HL-60 (cell line): ENCODE data around the gene CASQ2.

Source experiments
- DNase-seq, 2 experiments: peaks; one replicate each; pipeline ENCODE4 v3.0.0-alpha.2; 2010 to 2020; ENCODE audit warnings: low read depth in 1 of 2, low spot score in 1 of 2
- H3K27ac ChIP-seq: fragments of 250-450 bp; sonication (Bioruptor Pico); replicated peaks from 2 replicates; pipeline ENCODE4 v1.5.1; 2020; ENCODE audit warnings: mild to moderate bottlenecking, moderate library complexity
- H3K27me3 ChIP-seq: fragments of 250-450 bp; sonication (Bioruptor Pico); 2 replicates; pipeline ENCODE4 v1.5.1; 2021; ENCODE audit warnings: mild to moderate bottlenecking, moderate library complexity; ENCODE audit not compliant: insufficient read depth, poor library complexity, severe bottlenecking
- H3K4me3 ChIP-seq: replicated peaks from 2 replicates; pipeline ENCODE4 v1.5.1; 2011; ENCODE audit warnings: mild to moderate bottlenecking, control low read depth, low read length; ENCODE audit not compliant: insufficient read depth
- GABPA ChIP-seq: IDR thresholded peaks from 2 replicates; pipeline ENCODE4 v1.6.1; 2012; ENCODE audit warnings: low read depth
- POLR2AphosphoS5 ChIP-seq: IDR thresholded peaks from 2 replicates; pipeline ENCODE4 v1.6.1; 2012; ENCODE audit warnings: low read depth
- SPI1 ChIP-seq: IDR thresholded peaks from 2 replicates; pipeline ENCODE4 v1.6.1; 2012; ENCODE audit warnings: low read depth, mild to moderate bottlenecking, borderline replicate concordance
- TF ChIP-seq, protein P1 (sequence below): IDR thresholded peaks from one replicate; pipeline ENCODE4 v1.5.1; 2011; ENCODE audit warnings: low read length, control low read depth, inconsistent platforms; ENCODE audit not compliant: insufficient read depth
- TF ChIP-seq, protein P2 (sequence below): IDR thresholded peaks from 2 replicates; pipeline ENCODE4 v1.6.1; 2012; ENCODE audit warnings: low read depth; ENCODE audit not compliant: insufficient replicate concordance

CASQ2 gene

DNA sequence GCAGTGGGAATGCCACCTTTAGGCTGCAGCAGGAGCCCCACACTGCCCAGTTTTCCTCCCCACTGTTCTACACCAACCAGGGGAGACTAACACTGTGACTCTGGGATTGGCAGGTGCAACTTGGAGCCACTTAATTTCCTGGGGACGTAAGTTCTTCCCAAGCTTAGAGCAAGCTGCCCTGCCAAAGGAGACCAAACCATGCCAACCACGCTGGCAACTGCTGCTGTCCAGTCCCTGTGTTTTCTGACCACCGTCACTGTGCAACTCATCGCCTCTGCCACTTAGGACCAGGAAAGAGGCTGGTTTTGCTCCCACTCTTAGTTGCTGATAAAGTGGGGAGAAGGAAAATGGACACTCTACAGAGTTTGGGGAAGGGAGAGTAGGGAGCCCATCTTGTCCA is 76.3 kb downstream of the CASQ2 start:
- H3K27ac ChIP-seq = no peak overlapping the region
- no peak for DNase-seq
- no peak for TF ChIP-seq POLR2AphosphoS5
- TF ChIP-seq, protein P1, sequence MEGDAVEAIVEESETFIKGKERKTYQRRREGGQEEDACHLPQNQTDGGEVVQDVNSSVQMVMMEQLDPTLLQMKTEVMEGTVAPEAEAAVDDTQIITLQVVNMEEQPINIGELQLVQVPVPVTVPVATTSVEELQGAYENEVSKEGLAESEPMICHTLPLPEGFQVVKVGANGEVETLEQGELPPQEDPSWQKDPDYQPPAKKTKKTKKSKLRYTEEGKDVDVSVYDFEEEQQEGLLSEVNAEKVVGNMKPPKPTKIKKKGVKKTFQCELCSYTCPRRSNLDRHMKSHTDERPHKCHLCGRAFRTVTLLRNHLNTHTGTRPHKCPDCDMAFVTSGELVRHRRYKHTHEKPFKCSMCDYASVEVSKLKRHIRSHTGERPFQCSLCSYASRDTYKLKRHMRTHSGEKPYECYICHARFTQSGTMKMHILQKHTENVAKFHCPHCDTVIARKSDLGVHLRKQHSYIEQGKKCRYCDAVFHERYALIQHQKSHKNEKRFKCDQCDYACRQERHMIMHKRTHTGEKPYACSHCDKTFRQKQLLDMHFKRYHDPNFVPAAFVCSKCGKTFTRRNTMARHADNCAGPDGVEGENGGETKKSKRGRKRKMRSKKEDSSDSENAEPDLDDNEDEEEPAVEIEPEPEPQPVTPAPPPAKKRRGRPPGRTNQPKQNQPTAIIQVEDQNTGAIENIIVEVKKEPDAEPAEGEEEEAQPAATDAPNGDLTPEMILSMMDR = no peak
- no peak for TF ChIP-seq GABPA
- no peak for TF ChIP-seq SPI1
- TF ChIP-seq, protein P2, sequence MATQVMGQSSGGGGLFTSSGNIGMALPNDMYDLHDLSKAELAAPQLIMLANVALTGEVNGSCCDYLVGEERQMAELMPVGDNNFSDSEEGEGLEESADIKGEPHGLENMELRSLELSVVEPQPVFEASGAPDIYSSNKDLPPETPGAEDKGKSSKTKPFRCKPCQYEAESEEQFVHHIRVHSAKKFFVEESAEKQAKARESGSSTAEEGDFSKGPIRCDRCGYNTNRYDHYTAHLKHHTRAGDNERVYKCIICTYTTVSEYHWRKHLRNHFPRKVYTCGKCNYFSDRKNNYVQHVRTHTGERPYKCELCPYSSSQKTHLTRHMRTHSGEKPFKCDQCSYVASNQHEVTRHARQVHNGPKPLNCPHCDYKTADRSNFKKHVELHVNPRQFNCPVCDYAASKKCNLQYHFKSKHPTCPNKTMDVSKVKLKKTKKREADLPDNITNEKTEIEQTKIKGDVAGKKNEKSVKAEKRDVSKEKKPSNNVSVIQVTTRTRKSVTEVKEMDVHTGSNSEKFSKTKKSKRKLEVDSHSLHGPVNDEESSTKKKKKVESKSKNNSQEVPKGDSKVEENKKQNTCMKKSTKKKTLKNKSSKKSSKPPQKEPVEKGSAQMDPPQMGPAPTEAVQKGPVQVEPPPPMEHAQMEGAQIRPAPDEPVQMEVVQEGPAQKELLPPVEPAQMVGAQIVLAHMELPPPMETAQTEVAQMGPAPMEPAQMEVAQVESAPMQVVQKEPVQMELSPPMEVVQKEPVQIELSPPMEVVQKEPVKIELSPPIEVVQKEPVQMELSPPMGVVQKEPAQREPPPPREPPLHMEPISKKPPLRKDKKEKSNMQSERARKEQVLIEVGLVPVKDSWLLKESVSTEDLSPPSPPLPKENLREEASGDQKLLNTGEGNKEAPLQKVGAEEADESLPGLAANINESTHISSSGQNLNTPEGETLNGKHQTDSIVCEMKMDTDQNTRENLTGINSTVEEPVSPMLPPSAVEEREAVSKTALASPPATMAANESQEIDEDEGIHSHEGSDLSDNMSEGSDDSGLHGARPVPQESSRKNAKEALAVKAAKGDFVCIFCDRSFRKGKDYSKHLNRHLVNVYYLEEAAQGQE = no peak
- no peaks in the 10 kb centered on the region for H3K27me3 ChIP-seq
- no peak overlapping the region for H3K4me3 ChIP-seq

DNA sequence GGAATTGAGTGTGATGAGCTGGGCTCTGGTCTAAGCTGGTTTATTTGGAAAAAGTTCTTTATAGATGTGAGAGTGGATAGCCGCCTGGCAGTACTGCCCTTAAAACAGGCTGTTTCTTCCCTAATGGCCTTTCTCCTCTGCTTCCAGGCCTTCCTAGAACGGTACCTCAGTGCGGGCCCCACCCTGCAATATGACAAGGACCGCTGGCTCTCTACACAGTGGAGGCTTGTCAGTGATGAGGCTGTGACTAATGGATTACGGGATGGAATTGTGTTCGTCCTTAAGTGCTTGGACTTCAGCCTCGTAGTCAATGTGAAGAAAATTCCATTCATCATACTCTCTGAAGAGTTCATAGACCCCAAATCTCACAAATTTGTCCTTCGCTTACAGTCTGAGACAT is 77.5 kb downstream of the CASQ2 start:
- no peak for TF ChIP-seq POLR2AphosphoS5
- TF ChIP-seq GABPA = no peak
- TF ChIP-seq, protein P1 = no peak
- TF ChIP-seq, protein P2 = no peak
- TF ChIP-seq SPI1 = no peak
- no peak for DNase-seq
- no peak overlapping the region for H3K27ac ChIP-seq
- H3K4me3 ChIP-seq = no peak overlapping the region
- no peaks in the 10 kb centered on the region for H3K27me3 ChIP-seq

DNA sequence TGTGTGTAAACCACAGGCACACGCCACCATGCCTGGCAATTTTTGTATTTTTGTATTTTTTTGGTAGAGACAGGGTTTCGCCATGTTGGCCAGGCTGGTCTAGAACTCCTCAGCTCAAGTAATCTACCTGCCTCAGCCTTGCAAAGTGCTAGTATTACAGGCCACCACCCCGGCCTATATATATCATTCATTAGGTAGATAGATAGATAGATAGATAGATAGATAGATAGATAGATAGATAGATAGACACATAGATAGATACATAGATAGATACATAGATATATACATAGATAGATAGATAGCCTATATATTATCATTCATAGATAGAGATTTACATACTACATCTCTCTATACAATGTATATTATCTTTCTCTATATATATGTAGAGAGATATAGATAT is 80.8 kb downstream of the CASQ2 start:
- DNase-seq = no peak
- H3K27me3 ChIP-seq = no peaks in the 10 kb centered on the region
- H3K4me3 ChIP-seq = no peak overlapping the region
- no peak for TF ChIP-seq GABPA
- no peak overlapping the region for H3K27ac ChIP-seq

DNA sequence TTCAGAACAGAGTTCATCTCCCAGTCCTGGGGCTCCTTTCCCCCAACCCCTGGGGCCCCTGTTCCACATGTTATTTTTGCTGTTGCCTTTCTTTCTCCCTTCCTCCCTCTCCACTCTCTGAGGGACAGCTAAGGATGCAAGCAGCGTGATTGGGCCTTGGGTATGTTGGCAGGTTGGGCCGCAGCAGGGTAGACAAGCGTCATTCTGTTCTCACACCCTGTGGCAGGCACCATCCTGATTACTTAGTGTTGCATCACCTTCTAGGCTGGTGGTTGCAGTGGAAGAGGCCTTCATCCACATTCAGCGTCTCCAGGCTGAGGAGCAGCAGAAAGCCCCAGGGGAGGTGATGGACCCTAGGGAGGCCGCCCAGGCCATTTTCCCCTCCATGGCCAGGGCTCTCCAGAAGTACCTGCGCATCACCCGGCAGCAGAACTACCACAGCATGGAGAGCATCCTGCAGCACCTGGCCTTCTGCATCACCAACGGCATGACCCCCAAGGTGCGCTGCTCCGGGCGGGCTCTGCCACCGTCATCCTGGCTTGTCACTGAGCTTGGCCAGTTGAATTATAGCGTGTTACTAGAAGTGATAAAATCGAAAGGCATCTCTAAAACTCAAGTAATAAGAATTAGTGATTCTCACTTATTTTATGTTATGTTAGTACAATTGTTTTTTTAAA is 83.3 kb downstream of the CASQ2 start:
- Histone ChIP-seq H3K27me3 (no peaks in the 10 kb centered on the region), H3K4me3 (no peak overlapping the region), H3K27ac (no peak overlapping the region)
- TF ChIP-seq, protein P1 = no peak
- TF ChIP-seq SPI1 = no peak
- no peak for TF ChIP-seq GABPA
- TF ChIP-seq, protein P2 = no peak
- TF ChIP-seq POLR2AphosphoS5 = no peak
- DNase-seq = no peak
